Muscle layer of duodenum (tissue), 2 donors: ENCODE data around the gene AP1G1.
"Not testable (repeated sequence)": the region's sequence is repeated elsewhere in the genome, so short reads cannot be mapped to it uniquely, and the experiment has no call there.

Experiments used
- H3K27ac ChIP-seq: one replicate; pipeline ENCODE4 v1.7.0; 2013; ENCODE audit warnings: mild to moderate bottlenecking, low read length
- H3K27me3 ChIP-seq: one replicate; pipeline ENCODE4 v1.7.0; 2013; ENCODE audit warnings: low read depth, mild to moderate bottlenecking, control low read depth, low read length
- H3K36me3 ChIP-seq, 2 donors: one replicate each; pipeline ENCODE4 v1.7.0; 2013; ENCODE audit warnings: low read length in 2 of 2, control low read depth in 1 of 2, mild to moderate bottlenecking in 1 of 2; ENCODE audit not compliant: insufficient read depth in 2 of 2, control insufficient read depth in 1 of 2
- H3K4me1 ChIP-seq, 2 donors: one replicate each; pipeline ENCODE4 v1.7.0; 2013; ENCODE audit warnings: low read length in 2 of 2, mild to moderate bottlenecking in 2 of 2, control low read depth in 1 of 2, moderate library complexity in 1 of 2; ENCODE audit not compliant: insufficient read depth in 2 of 2, control insufficient read depth in 1 of 2
- H3K4me3 ChIP-seq, 2 donors: one replicate each; pipeline ENCODE4 v1.7.0; 2013; ENCODE audit warnings: low read length in 2 of 2, low read depth in 1 of 2, mild to moderate bottlenecking in 1 of 2
- H3K9me3 ChIP-seq, 2 donors: one replicate each; pipeline ENCODE4 v1.7.0; 2013; ENCODE audit warnings: low read length in 2 of 2, control low read depth in 1 of 2, mild to moderate bottlenecking in 1 of 2; ENCODE audit not compliant: control insufficient read depth in 1 of 2
- donor health status: healthy.

Gene AP1G1

GRCh38 chr16:71700831-71701230 lies 107.8 kb downstream of the AP1G1 start:
- peaks cover 4 to 17% of the 10 kb centered on the region in 2 donors for H3K36me3 ChIP-seq
- no peaks in the 10 kb centered on the region for H3K4me1 ChIP-seq
- no peaks in the 10 kb centered on the region for H3K9me3 ChIP-seq
- no peak overlapping the region for H3K4me3 ChIP-seq
- H3K27me3 ChIP-seq, result no peaks in the 10 kb centered on the region
- no peak overlapping the region for H3K27ac ChIP-seq

DNA sequence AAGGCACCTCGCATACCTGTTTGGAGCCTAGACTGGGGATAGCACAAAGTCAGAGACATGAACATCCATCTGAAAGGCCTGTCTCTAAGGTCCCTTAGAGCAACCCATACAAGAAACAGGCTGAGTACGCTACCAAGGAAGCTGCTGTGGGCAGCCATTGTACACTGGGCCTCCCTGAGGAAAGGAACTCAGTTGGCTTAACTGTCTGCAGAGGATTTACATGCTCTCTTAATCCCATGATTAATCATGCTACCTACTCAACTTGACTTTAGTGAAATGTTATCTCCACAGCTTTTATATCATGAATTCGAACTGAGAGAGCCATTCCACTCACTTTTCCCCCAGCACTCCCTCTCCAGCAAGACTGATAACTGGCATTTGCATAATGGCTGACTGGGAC lies 110.1 kb downstream of the AP1G1 start:
- Histone ChIP-seq H3K27ac (no peak overlapping the region), H3K4me1 (no peaks in the 10 kb centered on the region), H3K27me3 (no peaks in the 10 kb centered on the region), H3K9me3 (no peaks in the 10 kb centered on the region), H3K4me3 (no peak overlapping the region), H3K36me3 (peaks cover 4 to 17% of the 10 kb centered on the region in 2 donors)

- Histone ChIP-seq H3K36me3 (peaks cover 8 to 16% of the 10 kb centered on the region in 2 donors), H3K9me3 (no peaks in the 10 kb centered on the region), H3K4me3 (no peak overlapping the region), H3K27ac (no peak overlapping the region), H3K27me3 (no peaks in the 10 kb centered on the region), H3K4me1 (no peaks in the 10 kb centered on the region)
These were observed 115.5 kb downstream of the AP1G1 start for GRCh38 chr16:71693164-71693563.

DNA sequence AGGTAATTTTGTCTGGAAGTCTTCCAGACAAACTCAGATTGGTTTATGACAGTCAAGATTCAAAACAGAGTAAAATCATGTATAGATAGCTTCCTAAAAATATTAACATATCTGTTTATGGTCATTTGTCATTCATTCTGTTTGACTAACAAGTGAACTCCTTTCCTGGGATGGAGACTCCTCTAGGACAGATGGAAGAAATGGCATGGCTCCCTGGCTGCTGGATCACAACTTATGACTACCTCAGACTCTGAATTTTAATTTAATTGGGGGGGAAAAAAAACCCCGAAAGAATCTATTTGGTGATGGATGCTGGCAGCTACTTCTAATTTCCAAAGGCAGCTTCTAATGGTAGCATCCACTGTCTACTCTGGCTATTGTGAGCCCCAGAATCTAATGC lies 118.7 kb downstream of the AP1G1 start:
- Histone ChIP-seq H3K9me3 (no peaks in the 10 kb centered on the region), H3K36me3 (peaks cover 8 to 20% of the 10 kb centered on the region in 2 donors), H3K4me3 (no peak overlapping the region), H3K27me3 (no peaks in the 10 kb centered on the region), H3K27ac (no peak overlapping the region), H3K4me1 (no peaks in the 10 kb centered on the region)

DNA sequence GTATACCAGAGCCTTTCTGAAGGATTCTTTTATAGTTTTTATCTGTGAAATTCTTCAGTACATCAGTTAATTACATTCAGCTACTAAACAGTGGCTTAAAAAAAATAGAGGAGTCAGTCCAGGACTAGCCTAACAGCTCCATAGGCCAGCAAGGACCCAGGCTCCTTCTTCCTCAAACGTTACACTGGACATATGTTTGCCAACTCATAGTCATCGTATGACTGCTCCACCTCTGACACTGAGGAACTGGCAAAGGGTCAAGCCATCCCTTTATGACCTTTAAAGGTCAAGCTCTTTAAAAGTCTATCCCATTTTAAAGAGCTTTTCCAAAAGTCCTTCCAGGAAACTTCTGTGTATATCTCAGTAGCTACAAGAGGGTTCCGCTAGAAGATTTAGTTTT lies 120.8 kb downstream of the AP1G1 start:
- Histone ChIP-seq H3K36me3 (peaks cover 8 to 29% of the 10 kb centered on the region in 2 donors), H3K27ac (no peak overlapping the region), H3K27me3 (no peaks in the 10 kb centered on the region), H3K4me3 (no peak overlapping the region), H3K9me3 (no peaks in the 10 kb centered on the region), H3K4me1 (no peaks in the 10 kb centered on the region)

DNA sequence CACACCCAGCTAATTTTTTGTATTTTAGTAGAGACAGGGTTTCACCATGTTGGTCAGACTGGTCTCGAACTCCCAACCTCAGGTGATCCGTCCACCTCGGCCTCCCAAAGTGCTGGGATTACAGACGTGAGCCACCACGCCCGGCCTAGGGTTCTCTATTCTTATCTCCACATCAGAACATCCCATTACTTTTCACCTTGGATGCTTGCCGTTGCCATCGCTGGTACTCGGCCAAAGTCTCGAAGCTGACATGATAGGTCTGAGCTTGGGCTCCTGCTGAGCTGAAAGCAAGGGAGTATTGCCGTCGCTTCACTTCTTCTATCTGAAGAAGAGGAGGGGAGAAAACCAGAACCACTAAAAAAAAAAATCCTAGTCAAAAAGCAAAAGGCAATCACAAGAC lies 124.4 kb downstream of the AP1G1 start:
- H3K9me3 ChIP-seq, H3K4me1 ChIP-seq, H3K27ac ChIP-seq, H3K27me3 ChIP-seq, H3K4me3 ChIP-seq: not testable (repeated sequence)
- peaks cover 4 to 43% of the 10 kb centered on the region in 2 donors for H3K36me3 ChIP-seq

DNA sequence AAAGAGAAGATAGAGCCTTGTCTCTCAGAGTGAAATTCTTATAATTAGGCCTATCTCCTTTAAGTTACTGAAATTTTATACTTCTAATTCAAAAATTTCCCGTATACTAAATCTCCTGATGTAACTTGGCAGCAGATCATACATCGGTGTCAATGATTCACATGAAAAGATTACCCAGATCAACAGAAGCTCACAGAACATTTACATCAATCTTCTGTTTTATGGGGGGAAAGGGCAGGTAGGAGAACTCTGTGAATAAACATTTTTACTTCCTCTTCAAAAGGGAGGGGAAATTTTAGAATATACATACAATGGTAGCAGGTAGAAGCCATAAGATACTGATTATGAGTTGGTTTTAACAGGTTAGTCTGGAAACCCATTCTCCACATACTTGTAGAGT lies 127.3 kb downstream of the AP1G1 start:
- H3K36me3 ChIP-seq, result peaks cover 4 to 47% of the 10 kb centered on the region in 2 donors
- no peaks in the 10 kb centered on the region for H3K27me3 ChIP-seq
- H3K27ac ChIP-seq, result no peak overlapping the region
- H3K4me1 ChIP-seq, result no peaks in the 10 kb centered on the region
- no peak overlapping the region for H3K4me3 ChIP-seq
- H3K9me3 ChIP-seq, result no peaks in the 10 kb centered on the region
